NAMALWA (cell line): ENCODE data around the gene PPP1R1C.
A peak's percentile ranks its signal among the peaks of the same experiment; 100 is the strongest.
"Not testable (repeated sequence)": the region's sequence is repeated elsewhere in the genome, so short reads cannot be mapped to it uniquely, and the experiment has no call there.

Source experiments
- DNase-seq: peaks from one replicate; pipeline ENCODE4 v3.0.0-alpha.2; 2015; ENCODE audit warnings: low spot score

Gene PPP1R1C

GRCh38 chr2:182015334-182016109 lies 29.9 kb downstream of the PPP1R1C start:
- no peak for DNase-seq

DNA sequence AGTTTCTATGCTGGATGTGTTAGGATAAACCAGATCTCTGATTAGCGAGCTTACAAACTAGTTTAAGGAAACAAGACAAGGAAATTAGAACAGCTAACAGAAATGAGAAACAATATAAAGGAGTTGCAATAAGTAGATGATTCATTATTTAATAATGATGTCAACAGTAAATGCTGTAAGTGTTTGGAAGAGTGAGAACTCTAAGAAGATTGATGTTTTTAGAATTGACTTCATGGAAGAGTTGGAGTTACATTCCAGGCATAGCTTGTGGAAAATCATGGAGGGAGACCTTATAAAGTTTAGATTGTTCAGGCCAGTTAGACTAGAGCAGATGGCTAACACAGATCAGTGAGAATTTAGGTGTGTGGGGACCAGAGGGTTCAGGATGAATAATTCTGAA lies 32.6 kb downstream of the PPP1R1C start:
- no peak for DNase-seq

DNA sequence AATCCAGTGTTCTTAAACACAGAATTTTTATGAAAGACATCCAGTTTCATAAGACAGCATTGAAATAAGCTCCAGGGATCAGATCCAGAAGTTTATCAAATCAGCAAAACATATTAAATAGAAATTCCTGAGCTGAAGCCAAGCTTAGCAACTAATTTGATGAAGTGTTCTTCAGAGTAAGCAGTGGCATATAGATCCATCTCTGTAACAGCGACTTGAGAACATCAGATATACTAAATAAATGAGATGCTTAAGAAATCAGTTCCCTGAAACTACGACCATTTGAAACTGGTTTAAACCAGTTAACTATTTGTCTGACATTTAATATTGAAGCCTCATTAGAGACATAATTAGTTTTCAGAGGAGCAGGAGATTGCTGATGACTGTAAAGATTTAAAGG lies 34.1 kb downstream of the PPP1R1C start:
- no peak for DNase-seq

- peak; percentile 52 for DNase-seq
Observed at GRCh38 chr2:182020286-182021070, 34.8 kb downstream of the PPP1R1C start.

DNA sequence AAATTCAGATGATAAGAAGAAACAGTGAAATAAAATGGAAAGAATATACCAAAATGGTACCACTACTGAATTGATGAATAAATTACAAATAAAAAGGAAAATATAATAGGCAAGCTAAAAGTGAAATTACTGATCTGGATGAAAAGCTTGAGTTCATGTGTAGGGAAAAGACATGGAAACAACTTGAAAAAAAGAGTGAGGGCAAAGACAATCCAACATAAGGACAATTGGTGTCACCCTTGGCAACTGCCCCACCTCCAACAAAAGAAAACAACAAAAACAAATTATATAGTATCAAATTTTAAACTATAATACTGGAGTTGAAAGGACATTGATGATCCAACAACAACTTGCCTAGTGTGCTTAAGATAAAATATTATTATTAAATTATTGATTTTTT lies 37.6 kb downstream of the PPP1R1C start:
- no peak for DNase-seq

DNA sequence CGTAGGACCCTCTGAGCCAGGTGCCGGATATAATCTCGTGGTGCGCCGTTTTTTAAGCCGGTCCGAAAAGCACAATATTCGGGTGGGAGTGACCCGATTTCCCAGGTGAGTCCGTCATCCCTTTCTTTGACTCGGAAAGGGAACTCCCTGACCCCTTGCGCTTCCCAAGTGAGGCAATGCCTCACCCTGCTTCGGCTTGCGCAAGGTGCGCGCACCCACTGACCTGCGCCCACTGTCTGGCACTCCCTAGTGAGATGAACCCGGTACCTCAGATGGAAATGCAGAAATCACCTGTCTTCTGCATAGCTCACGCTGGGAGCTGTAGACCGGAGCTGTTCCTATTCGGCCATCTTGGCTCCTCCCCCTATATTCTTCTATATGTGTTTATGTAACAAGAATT lies 45.2 kb downstream of the PPP1R1C start:
- not testable (repeated sequence) for DNase-seq

- no peak for DNase-seq
Observed at GRCh38 chr2:182031956-182032355, 46.3 kb downstream of the PPP1R1C start.

- no peak for DNase-seq
Observed at GRCh38 chr2:182033449-182033848, 47.8 kb downstream of the PPP1R1C start.

GRCh38 chr2:182038576-182038975 lies 52.9 kb downstream of the PPP1R1C start:
- no peak for DNase-seq

DNA sequence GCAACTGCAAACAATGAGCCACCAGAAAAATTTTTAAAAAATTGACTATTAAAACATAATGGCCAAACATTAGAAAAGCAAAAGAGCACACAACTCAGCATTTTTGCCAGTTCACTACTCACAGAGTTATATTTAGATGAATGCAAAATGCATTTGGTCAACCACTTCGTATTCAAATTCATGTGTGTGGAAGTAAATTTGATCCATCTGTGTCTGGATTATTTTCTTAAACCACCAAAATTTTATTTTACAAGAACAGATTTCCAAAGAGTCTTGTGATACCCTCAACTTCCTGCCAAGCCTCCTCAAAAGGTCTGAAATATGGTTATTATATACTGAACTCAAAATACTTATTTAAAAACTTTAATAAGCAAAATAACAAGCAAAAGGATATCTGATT lies 57.4 kb downstream of the PPP1R1C start:
- no peak for DNase-seq

- DNase-seq = no peak
Observed at GRCh38 chr2:182043861-182044260, 58.2 kb downstream of the PPP1R1C start.

DNA sequence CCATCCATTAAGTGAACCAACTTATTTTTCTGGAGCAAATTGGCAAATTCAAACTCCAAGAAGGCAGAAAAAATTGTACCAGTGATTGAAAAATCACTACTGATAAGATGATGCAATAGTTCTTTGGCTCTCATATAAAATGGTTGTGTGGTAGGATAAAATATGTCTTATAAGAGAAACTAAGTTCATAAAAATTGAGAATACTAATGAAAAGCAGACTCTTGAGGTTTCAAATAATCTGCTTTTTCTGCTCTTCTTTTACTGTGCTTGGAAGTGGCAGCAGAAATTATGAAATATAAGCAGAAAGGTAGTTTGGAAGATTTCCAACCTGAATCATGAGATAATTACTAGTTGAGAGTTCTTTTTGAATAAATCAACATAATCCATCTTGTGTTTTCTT lies 61.9 kb downstream of the PPP1R1C start:
- DNase-seq = no peak

- DNase-seq = no peak
Observed at GRCh38 chr2:182048088-182048487, 62.4 kb downstream of the PPP1R1C start.

DNA sequence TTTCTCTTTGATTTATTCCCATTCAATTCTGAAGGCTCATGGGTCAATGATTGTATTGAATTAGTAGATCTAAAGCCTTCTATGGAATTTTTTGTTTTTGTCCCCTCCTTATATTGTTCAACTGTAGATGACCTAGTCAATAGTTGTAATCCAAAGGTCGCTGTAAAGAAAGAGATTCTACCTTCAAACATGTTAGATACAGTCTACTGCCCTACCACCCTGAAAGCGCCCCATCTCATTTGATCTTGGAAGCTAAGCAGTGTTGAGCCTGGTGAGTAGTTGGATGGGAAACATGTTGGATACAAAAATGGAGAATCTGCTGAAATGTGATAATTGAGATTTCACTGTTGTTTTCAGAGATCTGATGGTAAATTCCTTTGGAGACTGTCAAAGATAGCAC lies 63.0 kb downstream of the PPP1R1C start:
- no peak for DNase-seq

- no peak for DNase-seq
Observed at GRCh38 chr2:182049372-182050148, 63.9 kb downstream of the PPP1R1C start.

DNA sequence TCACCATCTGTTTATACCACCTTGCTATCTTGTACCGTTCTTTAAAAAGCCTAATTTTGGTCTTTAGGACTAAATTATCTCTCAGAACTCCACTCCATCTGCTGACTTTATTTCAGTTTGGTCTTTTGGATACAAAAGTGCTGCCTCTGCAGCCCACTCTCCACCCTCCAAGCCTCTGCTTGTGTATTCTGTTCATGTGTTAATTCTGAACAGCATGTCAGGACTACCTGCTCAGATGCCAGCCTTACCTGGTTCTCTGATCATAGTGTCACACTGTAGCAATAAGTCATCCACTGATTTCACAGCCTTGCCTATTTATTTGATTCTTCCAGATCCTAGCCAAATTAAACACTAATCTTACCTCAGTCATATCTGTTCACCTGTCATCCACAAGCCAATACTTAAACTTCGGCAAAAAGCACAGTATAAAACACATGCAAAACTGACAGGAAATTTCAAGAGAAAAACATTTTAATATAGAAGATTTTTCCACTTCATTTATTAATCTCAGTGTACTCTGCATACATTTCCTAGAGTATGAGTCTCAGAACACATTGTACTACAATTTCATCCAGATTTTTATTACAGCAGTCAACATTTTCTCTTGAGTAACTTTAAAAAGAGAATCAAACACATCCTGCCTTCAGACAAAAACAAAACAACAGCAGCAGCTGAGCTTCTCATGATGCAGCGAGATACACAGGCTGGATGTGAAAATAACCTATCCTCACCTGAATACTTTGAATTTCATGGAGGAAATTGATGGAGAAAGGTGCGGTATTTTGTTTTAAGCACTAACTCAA lies 64.9 kb downstream of the PPP1R1C start:
- no peak for DNase-seq

- no peak for DNase-seq
Observed at GRCh38 chr2:182055993-182056392, 70.3 kb downstream of the PPP1R1C start.

- no peak for DNase-seq
Observed at GRCh38 chr2:182057002-182057401, 71.3 kb downstream of the PPP1R1C start.

DNA sequence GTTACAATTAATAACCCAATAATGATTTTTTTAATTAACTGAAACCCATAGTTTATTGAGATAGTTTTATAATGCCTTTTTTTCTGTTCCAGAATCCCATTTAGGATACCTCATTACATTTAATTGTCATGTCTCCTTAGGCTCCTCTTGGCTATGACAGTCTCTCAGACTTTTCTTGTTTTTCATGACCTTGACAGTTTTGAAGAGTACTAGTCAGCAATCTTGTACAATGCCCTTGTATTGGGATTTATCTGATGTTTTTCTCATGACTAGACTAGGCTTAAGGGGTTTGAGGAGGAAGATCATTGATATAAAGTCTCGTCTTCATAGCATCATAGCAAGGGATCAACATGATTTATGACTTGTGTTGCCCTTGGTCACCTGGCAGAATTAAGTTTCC lies 72.4 kb downstream of the PPP1R1C start:
- DNase-seq = no peak

GRCh38 chr2:182061739-182062138 lies 76.1 kb downstream of the PPP1R1C start:
- no peak for DNase-seq

- DNase-seq = no peak
Observed at GRCh38 chr2:182062329-182062972, 76.8 kb downstream of the PPP1R1C start.
